OCI-LY1 (cell line): ENCODE measurements around the gene ZNF708.

Experiments
- H2AFZ ChIP-seq: fragments of 200-600 bp; sonication (generic), shearing (Covaris generic); 2 replicates; pipeline ENCODE4 v1.6.0; 2014; ENCODE audit warnings: antibody characterized with exemption, mild to moderate bottlenecking, low read length
- H3F3A ChIP-seq: fragments of 200-600 bp; sonication (generic), shearing (Covaris generic); 2 replicates; pipeline ENCODE4 v1.6.0; 2014; ENCODE audit warnings: mild to moderate bottlenecking, antibody characterized with exemption, low read length, moderate library complexity; ENCODE audit not compliant: insufficient read depth
- H3K27ac ChIP-seq: fragments of 200-600 bp; sonication (generic); 2 replicates; pipeline ENCODE4 v1.5.1; 2014; ENCODE audit warnings: low read length, mixed run types, mild to moderate bottlenecking, low read depth; ENCODE audit not compliant: poor library complexity, severe bottlenecking
- H3K27me3 ChIP-seq: fragments of 200-600 bp; sonication (generic); 2 replicates; pipeline ENCODE4 v1.6.0; 2014; ENCODE audit warnings: antibody characterized with exemption, mild to moderate bottlenecking, low read length, moderate library complexity; ENCODE audit not compliant: insufficient read depth
- H3K36me3 ChIP-seq: fragments of 200-600 bp; sonication (generic); 2 replicates; pipeline ENCODE4 v1.6.1; 2014; ENCODE audit warnings: mild to moderate bottlenecking, antibody characterized with exemption, low read length, moderate library complexity, mixed read lengths; ENCODE audit not compliant: insufficient read depth
- H3K4me1 ChIP-seq: fragments of 200-600 bp; sonication (generic); 2 replicates; pipeline ENCODE4 v1.5.1; 2014; ENCODE audit warnings: mild to moderate bottlenecking, low read length, moderate library complexity; ENCODE audit not compliant: insufficient read depth, severe bottlenecking
- H3K4me2 ChIP-seq: fragments of 200-600 bp; sonication (generic), shearing (Covaris generic); 2 replicates; pipeline ENCODE4 v1.6.1; 2014; ENCODE audit warnings: low read length
- H3K4me3 ChIP-seq: fragments of 200-600 bp; sonication (generic); 2 replicates; pipeline ENCODE4 v1.5.1; 2014; ENCODE audit warnings: low read length, low read depth, mild to moderate bottlenecking, mixed read lengths; ENCODE audit not compliant: poor library complexity, severe bottlenecking
- H3K79me2 ChIP-seq: fragments of 200-600 bp; shearing (Covaris generic); 2 replicates; pipeline ENCODE4 v1.6.1; 2016; ENCODE audit warnings: mixed run types, low read length, mixed read lengths; ENCODE audit not compliant: insufficient read depth
- H3K9ac ChIP-seq: fragments of 200-600 bp; sonication (generic), shearing (Covaris generic); 2 replicates; pipeline ENCODE4 v1.6.1; 2014; ENCODE audit warnings: mild to moderate bottlenecking, low read length, mixed read lengths
- H3K9me2 ChIP-seq: fragments of 200-600 bp; sonication (generic), shearing (Covaris generic); 2 replicates; pipeline ENCODE4 v1.6.1; 2014; ENCODE audit warnings: low read depth, mild to moderate bottlenecking, low read length, mixed read lengths
- H3K9me3 ChIP-seq: fragments of 200-600 bp; shearing (Covaris generic); 2 replicates; pipeline ENCODE4 v1.6.1; 2014; ENCODE audit warnings: low read length, mixed read lengths
- H4K20me1 ChIP-seq: fragments of 200-600 bp; sonication (generic), shearing (Covaris generic); 2 replicates; pipeline ENCODE4 v1.6.0; 2016; ENCODE audit warnings: mild to moderate bottlenecking, low read length; ENCODE audit not compliant: insufficient read depth
- CTCF ChIP-seq: fragments of 200-600 bp; sonication (generic), shearing (Covaris generic); IDR thresholded peaks from 2 replicates; pipeline ENCODE4 v1.5.1; 2017; ENCODE audit warnings: mild to moderate bottlenecking, antibody characterized with exemption, low read length, moderate library complexity, mixed read lengths
- EZH2 ChIP-seq: fragments of 200-600 bp; sonication (generic), shearing (Covaris generic); IDR thresholded peaks from 2 replicates; pipeline ENCODE4 v1.8.0; 2017; ENCODE audit warnings: borderline replicate concordance, mixed run types, mild to moderate bottlenecking, antibody characterized with exemption, low read length, moderate library complexity, mixed read lengths

The ZNF708 gene

DNA sequence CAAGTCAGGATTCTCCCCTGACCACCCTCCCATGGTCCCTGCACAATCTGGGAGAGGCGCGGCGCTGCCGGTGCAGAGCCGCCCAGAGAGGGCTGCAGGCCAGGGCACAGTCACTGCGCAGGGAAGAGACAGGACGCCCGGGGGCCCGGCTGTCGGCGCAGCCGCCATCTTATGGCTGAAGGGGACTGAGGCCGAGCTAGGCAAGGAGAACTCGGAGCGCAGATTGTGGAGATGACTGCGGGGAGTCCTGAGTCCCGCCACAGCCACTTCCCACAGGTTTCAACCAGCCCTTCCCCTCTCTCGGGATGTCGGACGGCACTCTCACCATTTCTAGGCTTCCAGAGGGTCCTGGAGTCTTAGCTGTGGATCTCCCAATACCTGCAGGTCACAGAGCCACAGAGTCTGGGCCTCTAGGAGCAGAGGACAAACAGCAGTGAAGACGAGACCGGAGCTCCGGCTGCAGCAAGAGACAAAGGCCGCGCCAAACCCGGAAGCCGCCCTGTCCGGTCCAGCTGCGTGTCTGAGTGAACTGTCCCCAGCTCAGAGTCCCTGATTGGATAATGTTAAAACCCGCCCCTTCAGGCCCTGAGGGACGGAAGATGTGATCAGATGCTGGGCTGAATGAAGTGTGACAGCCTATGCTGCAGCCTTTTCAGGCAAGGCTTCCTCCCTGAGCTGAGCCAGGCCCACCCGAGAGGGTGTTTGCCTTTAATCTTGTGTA, at the start of gene ZNF708:
ZNF708 (minus strand) TSS at position 526 of the 721 bp plus-strand sequence; CDS start at position 328, 198 bp downstream.
- peak within 1 kb of the TSS; percentile 85 for H3K27ac ChIP-seq
- H3K4me3 ChIP-seq: peak within 1 kb of the TSS; percentile 85
- peaks cover 35% of the 10 kb centered on the region for H3K36me3 ChIP-seq
- no peaks in the 10 kb centered on the region for H3K9me2 ChIP-seq
- TF ChIP-seq EZH2: no peak
- TF ChIP-seq CTCF: no peak
- H3K4me1 ChIP-seq: peaks cover 10% of the 10 kb centered on the region
- 0 out of 2 replicates have a peak within 1 kb of the TSS, but pooled peaks have one; percentile 31 for H2AFZ ChIP-seq
- peak within 1 kb of the TSS; percentile 81 for H3K4me2 ChIP-seq
- H4K20me1 ChIP-seq: no peaks in the 10 kb centered on the region
- peaks cover 34% of the 10 kb centered on the region for H3K79me2 ChIP-seq
- peak within 1 kb of the TSS; percentile 95 for H3K9ac ChIP-seq
- no peaks in the 10 kb centered on the region for H3F3A ChIP-seq
- H3K27me3 ChIP-seq: no peaks in the 10 kb centered on the region
- peaks cover 4% of the 10 kb centered on the region for H3K9me3 ChIP-seq

DNA sequence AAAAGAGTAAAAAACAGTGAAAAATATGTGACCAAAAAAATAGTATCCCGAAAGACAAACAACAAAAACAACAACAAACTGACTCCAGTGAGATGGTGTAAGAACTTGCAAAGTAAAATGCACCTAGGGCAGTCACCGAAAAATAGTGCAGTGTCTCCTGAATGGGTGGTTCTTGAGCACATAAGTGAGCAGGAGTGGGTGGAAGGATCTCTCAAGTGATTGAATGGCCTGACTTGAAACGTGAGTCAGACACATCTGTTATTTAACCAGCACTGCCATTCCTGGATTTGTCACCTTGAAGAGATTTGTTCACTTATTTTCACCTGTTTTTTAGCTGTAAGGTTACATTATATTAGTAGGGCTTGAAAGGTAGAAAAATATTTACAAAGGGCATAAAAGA, 33.1 kb upstream of the ZNF708 start:
- Histone ChIP-seq H3K79me2 (peaks cover 8% of the 10 kb centered on the region; the same call in 1 of the 2 replicates), H2AFZ (no peak overlapping the region), H3K36me3 (peaks cover 71% of the 10 kb centered on the region), H3K27me3 (no peaks in the 10 kb centered on the region), H3K9me3 (0 out of 2 replicates have a peak, but pooled peaks cover 7% of the 10 kb centered on the region), H3K4me2 (no peak overlapping the region), H3F3A (no peaks in the 10 kb centered on the region), H3K4me1 (peaks cover 5% of the 10 kb centered on the region), H4K20me1 (no peaks in the 10 kb centered on the region), H3K27ac (no peak overlapping the region), H3K9ac (no peak overlapping the region), H3K9me2 (no peaks in the 10 kb centered on the region), H3K4me3 (no peak overlapping the region)
- TF ChIP-seq EZH2: no peak
- TF ChIP-seq CTCF: no peak

DNA sequence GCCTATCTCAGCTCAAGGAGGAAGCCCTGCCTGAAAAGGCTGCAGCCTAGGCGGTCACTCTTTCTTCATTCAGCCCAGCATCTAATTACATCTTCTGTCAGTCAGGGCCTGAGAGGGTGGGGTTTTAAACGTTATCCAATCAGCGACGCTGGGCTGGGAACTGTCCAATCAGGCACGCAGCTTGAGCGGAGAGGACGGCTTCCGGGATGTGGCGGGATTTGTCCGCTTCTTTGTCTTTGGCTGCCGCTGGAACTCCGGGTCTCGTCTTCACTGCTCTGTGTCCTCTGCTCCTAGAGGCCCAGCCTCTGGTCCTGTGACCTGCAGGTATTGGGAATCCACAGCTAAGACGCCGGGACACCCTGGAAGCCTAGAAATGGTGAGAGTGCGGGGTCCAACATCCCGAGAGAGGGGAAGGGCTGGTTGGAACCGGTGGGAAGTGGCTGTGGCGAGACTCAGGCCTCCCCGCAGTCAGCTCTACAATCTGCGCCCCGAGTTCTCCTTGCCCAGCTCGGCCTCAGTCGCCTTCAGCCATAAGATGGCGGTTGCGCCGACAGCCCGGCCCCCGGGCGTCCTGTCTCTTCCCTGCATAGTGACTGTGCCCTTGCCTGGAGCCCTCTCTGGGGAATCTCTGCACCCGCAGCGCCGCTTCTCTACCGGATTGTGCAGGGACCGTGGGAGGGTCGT, 29.7 kb upstream of the ZNF708 start, which contains the start of gene ZNF738:
ZNF738 (plus strand) TSS at position 233 of the 684 bp plus-strand sequence; CDS start at position 374, 141 bp downstream.
- H3K79me2 ChIP-seq: peaks cover 8% of the 10 kb centered on the region; the same call in 1 of the 2 replicates
- H3K4me1 ChIP-seq: peaks cover 5% of the 10 kb centered on the region
- no peak for TF ChIP-seq EZH2
- no peak for TF ChIP-seq CTCF

More for the DNA sequence above, 29.7 kb upstream of the ZNF708 start, which contains the start of gene ZNF738:
- no peaks in the 10 kb centered on the region for H4K20me1 ChIP-seq
- H3K27ac ChIP-seq: peak within 1 kb of the TSS; percentile 72
- H3K9me3 ChIP-seq: 0 out of 2 replicates have a peak, but pooled peaks cover 7% of the 10 kb centered on the region
- H3F3A ChIP-seq: no peaks in the 10 kb centered on the region
- H3K9me2 ChIP-seq: no peaks in the 10 kb centered on the region
- H3K4me2 ChIP-seq: peak within 1 kb of the TSS; percentile 69
- no peak within 1 kb of the TSS for H2AFZ ChIP-seq
- H3K9ac ChIP-seq: peak within 1 kb of the TSS; percentile 90
- H3K27me3 ChIP-seq: no peaks in the 10 kb centered on the region
- peaks cover 39% of the 10 kb centered on the region for H3K36me3 ChIP-seq
- H3K4me3 ChIP-seq: peak within 1 kb of the TSS; percentile 94
